PFSK-1 (cell line): ENCODE results near the gene GARS1. TPM values are rescaled to one million over a fixed set of nuclear protein-coding genes. Genes with fewer than 3 reads are reported as not detected.

Experiments
- FOXP2 ChIP-seq: optimal IDR thresholded peaks from 2 replicates; pipeline ENCODE3; 2011; ENCODE audit warnings: borderline replicate concordance, control low read depth, inconsistent platforms; ENCODE audit not compliant: insufficient read depth; ENCODE audit errors: extremely low read length, extremely low read depth
- POLR2AphosphoS5 ChIP-seq: IDR thresholded peaks from 2 replicates; pipeline ENCODE4 v1.6.1; 2012; ENCODE audit warnings: low read depth, mild to moderate bottlenecking, control low read depth, low read length, moderate library complexity
- REST ChIP-seq, 2 experiments: IDR thresholded peaks; 2 replicates each; pipeline versions ENCODE4 v1.6.1 to v1.8.0; 2011 to 2012; ENCODE audit warnings: low read depth in 2 of 2, low read length in 2 of 2, control low read depth in 1 of 2, inconsistent platforms in 1 of 2, mild to moderate bottlenecking in 1 of 2, moderate library complexity in 1 of 2; ENCODE audit not compliant: insufficient read depth in 1 of 2
- SIN3A ChIP-seq: IDR thresholded peaks from 2 replicates; pipeline ENCODE4 v1.6.1; 2012; ENCODE audit warnings: mild to moderate bottlenecking, low read length, moderate library complexity, borderline replicate concordance; ENCODE audit not compliant: insufficient read depth
- TAF1 ChIP-seq: IDR thresholded peaks from 2 replicates; pipeline ENCODE4 v1.6.1; 2012; ENCODE audit warnings: low read length, control low read depth, borderline replicate concordance; ENCODE audit not compliant: insufficient read depth
- polyA plus RNA-seq: library from polyadenylated mRNA; unstranded; fragments of >200 nt; gene quantifications from one replicate; pipeline ENCODE4 v1.2.1, GENCODE V29; 2012; ENCODE audit warnings: low read depth, missing spikeins; ENCODE audit not compliant: insufficient read length

The GARS1 gene
- polyA plus RNA-seq, result 1,236 TPM

GRCh38 chr7:30594540-30595435 lies at the start of gene GARS1:
TSS of gene GARS1 (plus strand) at chr7:30594878. CDS start at chr7:30594922, 44 bp downstream.
- TF ChIP-seq SIN3A (peak; percentile 87), POLR2AphosphoS5 (peak; percentile 95), REST (IDR thresholded peaks at IDR 0.05; ENCODE audit: insufficient read depth in 1 of 2, low read depth in 2 of 2, low read length in 2 of 2) (peak in 1 of 2 experiments; percentile 67; a peak in 2 of 4 replicates), TAF1 (peak; percentile 93), FOXP2 (peak; percentile 99)

- no peak for TF ChIP-seq POLR2AphosphoS5
- no peak for TF ChIP-seq FOXP2
- TF ChIP-seq TAF1, result no peak
- TF ChIP-seq REST (IDR thresholded peaks at IDR 0.05; ENCODE audit: insufficient read depth in 1 of 2, low read depth in 2 of 2, low read length in 2 of 2), result no peak
- TF ChIP-seq SIN3A, result no peak
Measured at GRCh38 chr7:30545791-30546555, 48.7 kb upstream of the GARS1 start.

GRCh38 chr7:30546596-30546995 lies 48.1 kb upstream of the GARS1 start:
- TF ChIP-seq FOXP2 (no peak), POLR2AphosphoS5 (no peak), SIN3A (no peak), TAF1 (no peak), REST (IDR thresholded peaks at IDR 0.05; ENCODE audit: insufficient read depth in 1 of 2, low read depth in 2 of 2, low read length in 2 of 2) (no peak)

- no peak for TF ChIP-seq SIN3A
- TF ChIP-seq TAF1, result no peak
- TF ChIP-seq FOXP2, result peak; percentile 19
Measured at GRCh38 chr7:30548845-30549244, 45.8 kb upstream of the GARS1 start.

- TF ChIP-seq FOXP2, result no peak
- no peak for TF ChIP-seq TAF1
- no peak for TF ChIP-seq REST (IDR thresholded peaks at IDR 0.05; ENCODE audit: insufficient read depth in 1 of 2, low read depth in 2 of 2, low read length in 2 of 2)
- TF ChIP-seq SIN3A, result no peak
- TF ChIP-seq POLR2AphosphoS5, result no peak
Measured at GRCh38 chr7:30549931-30550493, 44.7 kb upstream of the GARS1 start.
